GM15510 (cell line): Measurements from ENCODE around the gene UBALD2.
A peak's percentile ranks its signal among the peaks of the same experiment; 100 is the strongest.

ENCODE experiments used
- POLR2A ChIP-seq: IDR thresholded peaks from 3 replicates; pipeline ENCODE4 v1.6.1; 2011; ENCODE audit warnings: borderline replicate concordance; ENCODE audit not compliant: insufficient read length; ENCODE audit errors: extremely low read depth

The UBALD2 gene

DNA sequence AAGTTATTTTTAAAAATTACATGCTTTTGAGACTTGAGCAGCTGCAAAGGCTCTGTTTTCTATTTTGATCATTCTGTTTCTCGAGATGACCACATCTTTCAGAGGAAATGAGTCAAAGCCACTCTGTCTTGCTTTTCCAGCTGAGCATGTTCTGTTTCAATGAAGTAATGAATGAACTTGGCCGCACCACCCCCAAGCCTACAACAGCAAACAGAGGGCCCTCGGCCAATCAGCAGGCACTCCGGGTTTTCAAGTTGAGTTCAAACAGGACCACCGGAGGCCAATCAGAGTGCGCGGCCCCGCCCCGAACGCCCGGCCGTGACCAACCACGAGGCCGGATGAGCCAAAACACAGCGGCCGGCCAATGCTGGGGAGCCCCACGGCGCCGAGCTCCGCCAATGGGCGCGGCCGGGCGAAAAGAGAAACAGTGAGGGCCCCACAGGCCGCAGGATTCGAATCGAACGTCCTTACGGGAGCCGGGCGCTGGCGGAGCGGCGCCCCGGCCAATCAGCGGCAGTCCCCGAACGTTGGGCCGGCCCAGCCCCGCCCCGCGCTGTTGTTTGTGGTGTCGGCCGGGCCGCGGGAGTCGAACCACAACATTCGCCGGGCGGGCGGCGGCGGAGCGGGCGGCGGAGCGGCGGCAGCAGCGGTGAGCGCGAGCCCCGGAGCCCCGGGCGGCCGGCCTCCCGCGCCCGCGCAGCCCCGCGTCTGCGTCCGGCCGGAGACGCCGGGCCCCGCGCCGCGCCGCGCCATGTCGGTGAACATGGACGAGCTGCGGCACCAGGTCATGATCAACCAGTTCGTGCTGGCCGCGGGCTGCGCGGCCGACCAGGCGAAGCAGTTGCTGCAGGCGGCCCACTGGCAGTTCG lies at the start of gene UBALD2:
UBALD2 (plus strand) TSS at position 594 of the 869 bp plus-strand sequence; CDS start at position 752, 158 bp downstream.
- peak; percentile 95 for TF ChIP-seq POLR2A

DNA sequence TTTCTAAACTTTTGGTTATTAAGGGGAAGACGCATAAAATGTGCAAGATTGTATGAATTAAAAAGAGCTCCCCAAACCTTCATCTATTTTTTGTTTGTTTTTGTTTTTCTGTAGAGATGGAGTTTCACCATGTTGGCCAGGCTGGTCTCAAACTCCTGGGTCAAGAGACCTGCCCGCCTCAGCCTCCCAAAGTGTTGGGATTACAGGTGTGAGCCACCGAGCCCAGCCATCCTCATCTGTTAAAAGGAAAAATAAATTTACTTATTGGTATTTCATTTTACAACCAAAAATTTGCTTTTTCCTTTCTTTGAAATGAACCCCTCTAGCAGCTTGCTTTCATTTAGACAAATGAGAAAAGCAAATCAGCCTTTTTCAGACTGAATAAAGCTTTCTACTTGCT lies 48.1 kb upstream of the UBALD2 start:
- TF ChIP-seq POLR2A, result no peak

DNA sequence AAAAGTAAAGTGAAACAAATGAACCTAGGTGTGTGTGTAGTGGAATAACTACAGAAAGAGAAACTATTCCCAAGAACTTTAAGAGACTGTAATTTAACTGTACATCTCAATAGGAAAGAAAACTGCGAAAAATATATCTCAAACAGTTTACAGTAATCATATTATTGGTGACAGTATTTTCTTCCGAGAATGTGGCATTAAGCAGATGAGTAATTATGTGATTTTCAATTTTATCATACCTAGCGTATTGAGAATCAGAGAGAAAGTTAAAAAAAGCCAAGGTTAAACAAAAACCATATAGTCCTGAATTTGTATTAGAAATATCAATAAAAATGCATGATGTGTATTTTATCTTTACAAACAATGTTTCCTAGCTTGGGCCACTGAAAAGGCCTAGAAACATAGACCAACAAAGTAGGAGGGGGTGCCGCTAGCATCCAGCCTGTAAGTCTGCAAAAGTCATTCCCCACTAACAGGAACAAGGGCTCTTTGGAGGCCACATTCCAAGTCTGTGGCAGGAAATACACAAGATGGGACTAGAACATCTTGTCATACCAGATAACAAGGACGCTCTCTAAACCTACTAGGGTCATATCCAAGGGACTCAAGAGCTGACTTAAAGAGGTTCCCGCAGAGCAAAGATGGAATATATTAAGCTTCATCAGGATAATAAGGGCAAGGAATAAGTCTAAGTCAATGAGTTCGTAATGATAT lies 45.3 kb upstream of the UBALD2 start:
- no peak for TF ChIP-seq POLR2A

DNA sequence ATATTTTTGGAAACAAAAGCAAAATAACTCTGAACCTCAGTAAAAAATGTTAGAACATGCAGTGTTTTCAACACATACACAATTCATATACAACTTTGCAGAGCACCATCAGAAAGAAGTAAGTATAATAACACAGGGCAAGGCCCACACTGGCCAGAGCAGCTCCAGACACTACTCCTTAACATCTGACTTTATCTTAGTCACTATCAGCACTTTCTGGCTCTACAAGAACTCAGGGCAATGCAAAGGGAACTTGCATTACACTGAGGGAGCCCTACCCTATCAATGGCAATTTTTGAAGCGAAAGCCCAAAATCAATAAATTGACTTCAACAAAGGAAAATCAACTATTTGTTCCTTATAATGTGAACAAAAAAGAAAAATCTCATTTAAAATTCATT lies 41.3 kb upstream of the UBALD2 start:
- no peak for TF ChIP-seq POLR2A

DNA sequence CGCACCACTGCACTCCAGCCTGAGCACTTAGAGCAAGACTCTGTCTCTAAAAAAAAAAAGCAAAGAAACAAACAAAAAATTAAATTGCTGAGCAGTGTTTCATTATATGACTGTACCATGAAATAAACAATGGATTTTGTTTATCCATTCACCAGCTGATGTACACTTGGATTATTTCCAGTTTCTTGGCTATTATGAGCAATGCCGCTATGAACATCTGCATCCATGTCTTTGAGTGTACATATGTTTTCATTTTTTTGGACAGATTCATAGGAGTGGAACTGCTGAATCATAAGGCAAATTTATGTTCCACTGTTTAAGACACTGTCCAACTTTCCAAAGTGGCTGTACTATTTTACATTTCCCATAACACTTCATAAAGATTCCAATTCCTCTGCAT lies 32.8 kb upstream of the UBALD2 start:
- no peak for TF ChIP-seq POLR2A

DNA sequence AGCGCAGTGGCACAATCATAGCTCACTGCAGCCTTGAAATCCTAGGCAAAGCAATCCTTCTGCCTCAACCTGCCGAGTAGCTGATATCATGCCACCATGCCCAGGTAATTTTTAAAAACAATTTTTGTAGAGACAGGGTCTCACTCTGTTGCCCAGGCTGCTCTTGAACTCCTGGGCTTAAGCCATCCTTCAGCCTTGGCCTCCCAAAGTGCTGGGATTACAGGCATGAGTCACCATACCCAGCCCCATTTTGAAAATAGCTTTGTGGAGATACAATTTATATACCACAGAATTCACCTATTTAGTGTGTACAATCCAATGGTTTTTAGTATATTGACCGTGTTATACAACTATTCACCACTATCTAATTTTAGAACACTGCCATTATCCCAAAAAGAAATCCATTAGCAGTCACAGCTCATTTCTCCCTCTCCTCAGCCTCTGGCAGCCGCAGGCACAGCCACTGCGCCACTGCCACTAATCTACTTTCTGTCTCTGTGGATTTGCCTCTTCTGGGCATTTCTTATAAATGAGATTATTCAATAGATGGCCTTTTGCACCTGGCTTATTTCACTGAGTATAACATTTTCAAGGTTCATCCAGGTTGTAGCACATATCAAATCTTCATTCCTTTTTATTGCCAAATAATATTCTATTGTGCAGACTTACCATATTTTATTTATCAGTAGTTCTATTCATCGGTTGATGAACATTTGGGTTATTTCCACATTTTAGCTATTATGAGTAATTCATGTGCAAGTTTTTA lies 31.4 kb upstream of the UBALD2 start:
- no peak for TF ChIP-seq POLR2A

DNA sequence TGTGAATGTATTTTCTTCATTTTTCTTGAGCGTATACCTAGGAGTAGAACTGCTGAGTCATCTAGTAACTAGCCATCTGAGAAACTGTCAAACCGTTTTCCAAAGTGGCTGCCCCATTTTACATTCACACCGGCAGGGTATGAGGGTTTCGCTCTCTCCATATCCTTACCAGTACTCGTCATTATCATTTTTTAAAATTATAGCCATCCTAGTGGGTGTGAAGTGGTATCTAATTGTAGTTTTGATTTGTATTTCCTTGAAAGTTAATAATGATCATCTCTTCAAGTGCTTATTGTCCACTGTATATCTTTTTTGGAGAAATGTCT lies 30.8 kb upstream of the UBALD2 start:
- no peak for TF ChIP-seq POLR2A

DNA sequence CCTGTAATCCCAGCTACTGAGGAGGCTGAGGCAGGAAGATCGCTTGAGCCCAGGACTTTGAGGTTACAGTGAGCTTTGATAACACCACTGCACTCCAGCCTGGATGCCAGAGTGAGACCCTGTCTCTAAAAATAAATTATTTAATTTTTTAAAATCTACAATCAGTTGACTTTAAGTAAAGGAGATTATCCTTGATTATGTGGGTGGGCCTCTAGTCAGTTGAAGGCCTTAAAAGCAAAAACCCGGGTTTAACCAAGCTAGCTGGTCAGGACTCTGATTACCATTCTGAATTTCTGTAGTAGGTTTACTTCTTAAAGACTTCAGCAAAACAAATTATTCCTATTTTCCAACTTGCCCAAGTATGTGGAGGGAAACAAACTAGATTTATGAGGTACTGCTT lies 29.3 kb upstream of the UBALD2 start:
- TF ChIP-seq POLR2A, result no peak

DNA sequence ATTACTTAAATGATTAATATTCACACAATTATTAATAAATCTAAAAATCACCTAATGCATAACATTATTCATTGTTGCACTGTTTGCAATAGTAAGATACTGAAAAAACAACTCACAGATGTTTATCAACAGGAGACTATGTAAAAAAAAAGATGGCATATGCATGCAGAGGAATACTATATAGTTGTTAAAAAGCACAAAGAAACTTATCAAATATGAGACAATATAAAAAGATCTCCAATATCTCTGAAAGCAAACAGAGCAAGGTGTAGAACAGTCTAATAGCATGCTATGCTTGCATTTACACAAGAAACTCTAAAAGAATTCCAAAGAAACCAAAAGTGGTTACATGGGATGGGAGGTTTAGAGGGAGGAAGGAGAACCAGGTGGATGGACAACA lies 28.5 kb upstream of the UBALD2 start:
- TF ChIP-seq POLR2A, result no peak

DNA sequence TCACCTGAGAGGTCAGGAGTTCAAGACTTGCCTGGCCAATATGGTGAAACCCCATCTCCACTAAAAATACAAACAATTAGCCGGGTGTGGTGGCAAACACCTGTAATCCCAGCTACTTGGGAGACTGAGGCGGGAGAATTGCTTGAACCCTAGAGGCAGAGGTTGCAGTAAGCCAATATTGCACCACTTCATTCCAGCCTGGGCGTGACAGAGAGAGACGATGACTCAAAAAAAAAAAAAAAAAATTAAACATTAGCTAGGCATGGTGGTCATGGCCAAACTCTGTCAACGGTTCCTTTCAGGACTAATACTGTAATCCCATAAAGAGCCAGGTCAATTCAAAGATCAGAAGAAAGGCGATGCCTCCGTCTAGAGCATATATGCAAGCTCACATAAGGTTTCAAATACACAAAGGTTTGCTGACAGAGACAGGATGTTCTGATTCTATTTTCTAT lies 27.3 kb upstream of the UBALD2 start:
- TF ChIP-seq POLR2A, result no peak

DNA sequence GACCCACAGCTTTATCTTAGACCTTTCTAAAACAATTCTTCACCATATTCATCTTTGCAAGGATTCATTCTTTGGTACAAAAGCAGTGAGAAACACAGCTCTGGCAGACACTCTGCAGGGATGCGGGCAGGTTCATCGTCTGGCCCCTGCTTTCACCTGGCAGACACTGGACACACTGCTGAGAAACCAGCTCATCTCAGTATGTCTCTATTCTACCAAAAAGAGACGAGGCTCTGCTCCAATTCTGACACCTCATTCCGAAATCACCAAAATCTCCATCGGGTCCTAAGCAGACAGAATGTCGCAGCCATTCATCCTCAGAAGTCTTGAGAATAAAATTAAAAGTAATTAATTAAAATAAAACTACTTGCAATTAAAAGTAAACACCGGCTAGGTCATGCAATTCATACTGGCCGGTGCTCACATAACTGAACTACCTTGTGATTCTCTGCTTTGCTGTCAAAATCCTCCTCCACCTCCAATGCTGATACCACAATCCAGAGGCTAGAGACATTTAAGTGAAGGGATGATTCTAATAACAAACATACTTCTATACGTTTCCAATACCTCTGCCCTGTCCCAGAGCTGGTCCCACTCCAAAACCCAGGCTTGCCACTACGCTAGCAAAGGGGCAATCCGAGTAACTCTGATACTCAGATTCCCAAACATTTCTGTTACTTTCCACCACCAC lies 26.2 kb upstream of the UBALD2 start:
- no peak for TF ChIP-seq POLR2A

DNA sequence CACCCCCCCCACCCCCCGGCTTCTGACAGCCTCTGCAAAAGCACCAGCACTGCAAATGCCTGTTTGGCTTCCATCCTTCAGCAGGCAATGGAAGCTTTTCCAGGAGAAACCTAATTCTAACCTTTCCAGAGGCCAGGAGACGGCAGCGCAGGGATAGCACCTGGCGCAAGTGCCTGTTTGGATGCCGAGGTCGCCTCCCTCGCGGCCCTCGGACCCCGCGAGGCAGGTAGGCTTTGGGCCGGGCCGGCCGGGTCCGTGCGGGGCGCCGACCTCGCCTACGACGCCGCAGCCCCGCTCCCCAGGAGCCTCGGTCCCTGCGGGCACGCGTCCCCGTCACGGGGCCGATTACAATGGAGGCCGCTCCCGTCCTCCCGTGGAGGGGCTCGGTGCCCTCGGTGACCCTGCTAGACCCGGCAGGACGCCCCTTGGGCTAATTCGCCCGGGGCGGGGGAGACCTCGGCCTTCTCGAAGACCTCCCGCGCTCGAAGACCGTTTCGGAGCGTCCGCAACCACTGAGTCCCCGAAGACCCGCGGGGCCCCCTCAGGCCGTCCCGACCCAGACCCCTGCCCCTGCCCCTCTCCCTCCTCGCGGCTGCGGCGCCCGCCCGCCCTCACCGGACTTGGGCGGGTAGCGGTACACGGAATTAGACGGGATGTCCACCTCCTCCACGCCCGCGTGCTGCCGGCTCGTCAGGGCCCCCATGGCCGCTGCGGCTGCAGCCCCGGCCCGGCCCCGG lies 25.4 kb upstream of the UBALD2 start:
- TF ChIP-seq POLR2A, result no peak

DNA sequence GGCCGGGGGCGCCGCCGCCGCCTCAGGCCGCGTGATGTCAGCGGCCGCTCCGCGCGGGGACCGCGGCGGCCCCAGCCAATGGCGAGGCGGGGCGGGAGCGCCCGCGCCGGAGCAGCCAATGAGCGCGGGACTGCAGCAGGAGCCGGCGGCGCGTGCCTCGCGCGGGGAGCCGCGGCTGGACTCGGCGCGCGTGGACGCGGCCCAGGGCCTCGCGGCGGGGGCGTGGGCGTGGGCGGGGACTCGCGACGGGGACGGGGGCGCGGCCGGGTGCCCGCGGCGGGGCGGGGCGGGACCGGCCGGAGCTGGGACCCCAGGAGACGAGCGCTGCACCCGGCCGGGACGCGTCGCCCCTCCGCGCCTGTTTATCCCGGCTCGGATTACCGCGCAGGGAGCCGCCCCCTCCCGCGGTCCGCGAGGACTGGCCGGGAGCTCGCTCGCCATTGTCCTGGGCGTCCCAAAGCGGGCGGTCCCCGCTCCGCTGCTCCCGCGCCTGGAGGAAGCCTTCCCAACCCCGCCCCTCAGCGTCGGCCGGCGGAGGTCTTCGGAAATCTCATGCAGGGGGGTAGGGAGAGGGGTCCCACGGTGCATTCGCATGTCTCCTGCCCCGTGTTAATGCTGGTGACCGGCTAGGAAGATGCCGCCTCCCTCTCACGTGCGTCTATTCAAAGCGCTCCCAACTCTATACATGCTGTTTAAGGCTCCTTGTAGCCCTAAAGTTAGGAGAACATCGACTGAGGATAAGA lies 24.5 kb upstream of the UBALD2 start, which contains the start of gene RNF157:
RNF157 (minus strand) TSS at position 33 of the 743 bp plus-strand sequence. CDS start 253 bp downstream, outside the sequence.
- TF ChIP-seq POLR2A, result peak; percentile 42
